CMK (cell line): ENCODE results near the gene ITGA2.

Source experiments
- DNase-seq: peaks from one replicate; pipeline ENCODE4 v3.0.0-alpha.2; 2010; ENCODE audit warnings: low read depth

ITGA2 gene

DNA sequence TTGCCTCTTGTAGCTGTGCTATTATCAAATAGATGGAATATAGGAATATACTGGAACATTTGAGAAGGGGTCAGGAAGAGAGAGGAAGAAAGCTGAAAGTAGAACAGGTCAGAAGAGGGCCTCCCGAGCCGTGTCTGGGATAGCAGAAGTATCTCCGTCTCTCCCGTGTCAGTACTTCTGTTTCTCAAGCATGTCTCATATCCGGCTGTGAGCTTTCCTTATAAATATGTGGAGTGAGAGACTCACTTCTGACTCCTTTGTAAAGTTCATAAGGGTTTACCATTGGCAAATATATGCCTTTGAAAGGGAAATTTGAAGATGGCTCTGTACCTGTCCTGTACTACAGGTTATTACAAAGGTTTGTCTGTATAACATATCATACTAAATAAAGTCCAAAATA lies 70.1 kb downstream of the ITGA2 start:
- DNase-seq, result no peak

- DNase-seq, result no peak
These were observed 74.0 kb downstream of the ITGA2 start for GRCh38 chr5:53063176-53063575.

- DNase-seq, result no peak
These were observed 74.6 kb downstream of the ITGA2 start for GRCh38 chr5:53063791-53064190.

GRCh38 chr5:53066088-53066487 lies 76.9 kb downstream of the ITGA2 start:
- DNase-seq, result no peak

DNA sequence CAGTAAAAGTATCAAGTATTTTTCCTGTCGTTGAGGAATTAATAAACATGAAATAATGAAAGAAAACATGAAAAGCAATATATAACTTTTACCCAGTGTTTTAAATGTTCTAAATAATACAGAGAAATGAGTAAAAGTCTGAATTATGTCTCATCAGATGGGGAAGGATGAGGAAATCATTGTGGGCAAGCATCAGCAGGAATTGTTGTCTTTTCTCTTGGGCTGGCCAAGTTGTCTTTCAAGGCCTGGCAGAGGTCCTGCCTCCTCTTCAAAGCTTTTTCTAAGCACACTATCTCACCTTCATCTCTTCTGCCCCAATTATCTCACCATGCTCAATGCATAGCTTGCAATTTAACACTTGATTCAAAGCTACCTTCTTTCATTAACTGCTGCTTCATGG lies 78.5 kb downstream of the ITGA2 start:
- DNase-seq, result no peak

GRCh38 chr5:53068291-53068836 lies 79.2 kb downstream of the ITGA2 start:
- no peak for DNase-seq

GRCh38 chr5:53069626-53070025 lies 80.5 kb downstream of the ITGA2 start:
- no peak for DNase-seq

DNA sequence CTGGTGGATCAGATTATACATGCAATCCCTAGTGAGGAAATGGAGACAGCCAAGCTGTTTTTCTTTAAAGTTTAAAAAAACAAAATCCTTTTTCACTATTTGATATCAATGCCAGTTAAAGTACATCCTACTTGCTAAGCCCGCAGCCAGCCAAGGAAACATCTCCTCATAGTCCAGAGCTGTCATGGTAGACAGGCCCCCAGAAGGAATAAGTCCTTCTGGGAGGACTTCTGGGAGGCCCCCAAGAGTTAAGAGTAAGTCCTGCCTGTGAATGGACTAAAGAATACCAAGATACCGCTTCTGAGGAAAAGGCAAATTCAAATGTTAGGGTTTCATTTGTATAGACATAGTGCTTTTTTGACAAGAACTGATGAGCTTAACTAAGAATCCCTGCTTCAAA lies 82.1 kb downstream of the ITGA2 start:
- DNase-seq, result no peak

DNA sequence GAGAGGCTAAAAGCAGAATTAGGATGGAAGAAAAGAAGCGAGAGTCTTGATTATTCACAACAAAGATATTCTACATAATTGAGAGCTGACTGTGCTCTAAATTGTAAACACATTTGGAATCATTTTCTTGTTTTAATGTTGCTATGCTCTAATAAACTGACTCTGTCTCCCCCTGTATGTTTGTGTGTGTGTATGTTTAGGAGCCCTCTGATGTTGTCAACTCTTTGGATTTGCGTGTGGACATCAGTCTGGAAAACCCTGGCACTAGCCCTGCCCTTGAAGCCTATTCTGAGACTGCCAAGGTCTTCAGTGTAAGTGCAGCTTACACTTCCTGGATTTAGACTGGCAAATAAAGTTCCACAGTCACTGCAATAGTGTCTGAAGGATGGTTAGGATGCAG lies 82.6 kb downstream of the ITGA2 start:
- DNase-seq, result no peak

DNA sequence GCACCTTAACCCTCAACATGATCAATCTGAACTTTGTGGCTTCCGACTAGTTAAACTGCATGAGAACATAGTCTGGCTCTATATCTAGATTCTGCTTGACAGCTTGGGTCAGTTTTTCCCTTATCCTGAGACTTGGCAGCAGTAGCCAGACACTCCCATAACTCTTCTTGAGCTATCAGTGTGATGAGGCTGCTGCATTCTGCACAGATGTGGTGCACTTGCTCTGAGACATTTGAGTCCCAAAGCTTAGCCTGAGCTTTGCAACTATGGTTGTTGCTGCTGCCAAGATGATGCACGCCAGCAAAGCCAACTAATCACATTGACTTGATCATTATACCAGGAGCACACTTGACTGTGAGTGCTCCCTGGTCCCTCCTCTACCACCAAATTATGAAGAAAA lies 84.2 kb downstream of the ITGA2 start:
- no peak for DNase-seq

DNA sequence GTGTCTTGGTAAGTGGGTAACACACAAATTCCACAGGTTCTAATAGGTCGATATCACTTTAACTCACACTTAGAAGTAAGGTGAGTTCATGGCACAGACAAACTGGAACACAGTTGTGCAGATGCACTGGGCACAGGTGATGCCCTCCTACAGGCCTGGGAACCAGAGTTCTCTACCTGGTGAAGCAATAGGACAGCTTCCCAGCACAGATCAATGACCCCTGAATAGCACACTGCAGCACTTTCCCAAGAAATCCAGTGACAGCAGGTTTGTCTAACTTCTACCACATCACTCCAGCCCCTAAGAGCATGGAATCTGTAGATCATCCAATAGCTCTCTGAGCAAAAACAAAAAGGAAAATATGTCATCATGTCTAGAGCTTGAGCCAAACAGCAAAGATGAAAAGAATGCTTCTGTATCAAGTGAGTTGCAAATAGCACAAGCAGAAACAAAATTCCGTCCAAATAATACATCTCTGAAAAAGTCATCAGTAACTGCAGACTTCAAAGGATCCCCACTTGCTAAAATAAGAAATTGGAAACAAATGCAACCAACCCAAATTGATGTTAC lies 86.9 kb downstream of the ITGA2 start:
- no peak for DNase-seq

GRCh38 chr5:53080271-53080670 lies 91.1 kb downstream of the ITGA2 start:
- no peak for DNase-seq

DNA sequence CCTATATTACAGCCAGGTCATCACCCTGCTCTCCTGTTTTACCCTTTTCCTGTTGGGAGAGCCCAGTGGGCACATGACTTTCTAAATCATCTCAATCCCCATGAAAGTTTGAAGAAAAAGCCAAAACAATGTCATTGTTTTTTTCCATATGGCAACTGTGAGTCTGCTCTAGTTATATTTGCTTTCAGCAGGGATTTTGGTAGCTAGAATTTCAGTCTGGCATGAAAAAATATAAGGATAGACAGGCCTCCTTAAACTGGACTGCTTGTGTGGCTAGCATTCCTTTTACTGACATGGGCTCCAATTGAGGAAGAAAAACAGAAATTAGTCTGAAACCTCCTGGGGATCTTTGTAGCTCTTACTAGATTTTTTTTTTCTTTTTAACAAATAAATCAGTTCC lies 94.8 kb downstream of the ITGA2 start:
- no peak for DNase-seq

DNA sequence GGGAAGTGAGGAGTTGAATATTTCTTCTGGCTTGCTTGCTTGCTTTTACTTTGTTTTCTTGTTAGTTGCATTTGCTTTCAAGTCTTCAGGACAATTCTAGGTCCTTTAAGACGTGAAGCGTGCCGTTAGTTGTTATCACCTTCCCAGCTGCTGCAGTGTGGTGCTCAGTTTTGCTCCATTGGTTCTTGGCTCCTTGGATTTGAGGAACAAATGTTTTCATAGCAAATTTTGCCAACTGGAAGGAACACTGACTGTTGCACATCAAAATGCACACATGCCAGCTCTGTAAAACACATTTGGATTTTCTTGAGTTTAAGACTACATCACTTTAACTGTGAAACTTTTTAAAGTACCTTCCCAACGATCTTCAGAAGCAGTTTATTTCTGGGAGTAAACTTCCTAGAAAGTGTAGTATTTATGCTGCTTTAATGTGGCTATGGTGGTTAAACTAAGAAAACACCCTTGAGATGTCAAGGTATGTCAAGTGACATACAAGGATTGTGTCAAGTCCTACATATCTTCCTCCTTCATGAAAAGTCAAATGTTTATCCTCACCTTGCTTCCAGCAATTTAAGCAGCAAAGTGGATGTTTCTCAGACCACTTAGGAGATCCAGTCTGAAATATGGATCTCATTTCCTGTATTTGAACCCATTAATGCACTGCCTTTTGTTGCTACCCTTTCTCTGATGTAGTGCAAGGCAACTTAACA lies 95.5 kb downstream of the ITGA2 start:
- DNase-seq, result no peak

GRCh38 chr5:53087171-53087570 lies 98.0 kb downstream of the ITGA2 start:
- DNase-seq, result no peak

- no peak for DNase-seq
These were observed 98.5 kb downstream of the ITGA2 start for GRCh38 chr5:53087621-53088121.

GRCh38 chr5:53089481-53089991 lies 100.4 kb downstream of the ITGA2 start:
- DNase-seq, result no peak

DNA sequence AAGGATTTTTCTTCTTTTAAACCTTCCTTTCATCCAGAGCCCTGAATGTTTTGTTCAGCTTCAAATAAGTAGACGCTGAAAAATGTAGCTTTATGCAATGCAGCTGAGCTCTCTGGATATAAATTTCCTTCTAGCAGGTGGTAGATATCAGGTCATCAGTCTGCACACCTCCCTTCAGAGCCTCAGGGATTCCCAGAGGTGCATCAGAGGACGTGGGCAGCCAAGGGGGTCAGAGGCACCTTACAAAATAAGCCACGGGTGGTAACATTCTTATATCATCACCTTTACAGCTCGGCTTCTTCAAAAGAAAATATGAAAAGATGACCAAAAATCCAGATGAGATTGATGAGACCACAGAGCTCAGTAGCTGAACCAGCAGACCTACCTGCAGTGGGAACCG lies 101.1 kb downstream of the ITGA2 start:
- DNase-seq, result no peak

DNA sequence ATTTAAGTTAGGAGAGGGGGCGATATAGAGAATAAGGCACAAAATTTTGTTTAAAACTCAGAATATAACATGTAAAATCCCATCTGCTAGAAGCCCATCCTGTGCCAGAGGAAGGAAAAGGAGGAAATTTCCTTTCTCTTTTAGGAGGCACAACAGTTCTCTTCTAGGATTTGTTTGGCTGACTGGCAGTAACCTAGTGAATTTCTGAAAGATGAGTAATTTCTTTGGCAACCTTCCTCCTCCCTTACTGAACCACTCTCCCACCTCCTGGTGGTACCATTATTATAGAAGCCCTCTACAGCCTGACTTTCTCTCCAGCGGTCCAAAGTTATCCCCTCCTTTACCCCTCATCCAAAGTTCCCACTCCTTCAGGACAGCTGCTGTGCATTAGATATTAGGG lies 102.1 kb downstream of the ITGA2 start:
- no peak for DNase-seq

DNA sequence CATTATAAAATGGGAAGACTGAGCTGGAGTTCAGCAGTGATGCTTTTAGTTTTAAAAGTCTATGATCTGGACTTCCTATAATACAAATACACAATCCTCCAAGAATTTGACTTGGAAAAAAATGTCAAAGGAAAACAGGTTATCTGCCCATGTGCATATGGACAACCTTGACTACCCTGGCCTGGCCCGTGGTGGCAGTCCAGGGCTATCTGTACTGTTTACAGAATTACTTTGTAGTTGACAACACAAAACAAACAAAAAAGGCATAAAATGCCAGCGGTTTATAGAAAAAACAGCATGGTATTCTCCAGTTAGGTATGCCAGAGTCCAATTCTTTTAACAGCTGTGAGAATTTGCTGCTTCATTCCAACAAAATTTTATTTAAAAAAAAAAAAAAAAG lies 103.1 kb downstream of the ITGA2 start:
- DNase-seq, result no peak

DNA sequence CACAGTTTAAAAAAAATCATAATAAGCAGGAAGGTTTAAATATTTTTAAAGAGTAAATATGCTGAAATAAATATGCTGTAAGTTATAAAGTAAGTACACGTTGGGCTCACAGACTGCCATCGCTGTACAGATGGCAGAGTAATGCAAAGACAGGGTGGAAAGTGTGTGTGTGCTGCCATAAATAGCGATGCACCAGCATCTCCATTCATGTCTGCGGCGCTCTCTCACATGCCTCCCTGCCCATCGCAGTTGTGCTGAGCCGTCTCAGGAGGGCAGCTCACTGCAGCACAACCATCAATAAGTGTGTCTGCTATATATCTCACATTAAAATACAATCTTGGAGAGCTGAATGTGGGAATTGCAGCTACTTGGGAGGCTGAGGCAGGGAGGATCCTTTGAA lies 106.1 kb downstream of the ITGA2 start:
- no peak for DNase-seq

DNA sequence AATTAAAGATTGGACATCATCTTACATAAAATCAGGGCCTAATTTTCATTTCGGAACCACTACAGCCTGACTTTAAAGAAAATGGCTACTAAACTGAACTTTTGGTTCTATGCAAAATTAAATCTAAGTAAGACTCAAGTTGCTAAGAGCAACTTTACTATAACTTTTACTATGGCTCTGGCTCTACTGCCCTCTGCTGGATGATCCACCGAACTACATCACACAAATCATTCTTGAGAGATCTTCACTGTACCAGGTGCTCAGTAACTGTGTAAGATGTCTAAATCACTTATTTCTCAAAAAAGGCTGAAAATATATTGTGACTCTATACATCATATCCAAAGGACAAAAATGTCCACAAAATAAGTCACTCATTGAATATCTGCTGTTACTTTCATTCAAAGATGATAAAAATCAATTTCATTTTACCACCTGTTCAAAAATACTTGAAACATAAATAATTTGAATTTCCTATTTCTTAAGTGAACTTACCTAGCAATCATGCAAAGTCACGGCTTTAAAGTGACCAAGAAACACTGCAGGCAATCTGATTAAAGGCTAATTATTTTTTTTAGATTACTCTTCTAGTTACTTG lies 106.9 kb downstream of the ITGA2 start:
- peak; percentile 73 for DNase-seq

DNA sequence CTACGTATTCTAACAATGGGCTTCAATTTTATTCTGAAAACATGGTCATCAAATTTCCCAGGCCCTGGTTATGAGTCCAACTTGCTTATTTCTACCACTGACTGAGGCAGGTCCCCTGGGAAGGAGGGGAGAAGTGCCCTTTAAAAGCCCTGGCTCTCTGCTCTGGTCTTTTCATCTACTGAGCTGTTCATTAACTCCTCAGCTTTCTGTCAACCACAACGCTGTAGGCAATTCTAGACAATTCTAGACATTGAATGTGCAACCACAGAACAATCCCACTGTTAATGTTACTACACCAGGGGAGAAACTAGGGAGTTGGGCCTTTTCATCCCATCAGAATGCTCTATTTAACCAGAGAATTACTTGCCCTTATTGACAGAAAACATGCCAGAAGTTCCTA lies 110.4 kb downstream of the ITGA2 start:
- DNase-seq, result no peak
